ENCODE measurements around the gene ENOX1. TPM values are rescaled to one million over a fixed set of nuclear protein-coding genes. Genes with fewer than 3 reads are reported as not detected.

Gene ENOX1
- total RNA-seq, 1 experiment from 2014 or later, result 1.5 TPM

DNA sequence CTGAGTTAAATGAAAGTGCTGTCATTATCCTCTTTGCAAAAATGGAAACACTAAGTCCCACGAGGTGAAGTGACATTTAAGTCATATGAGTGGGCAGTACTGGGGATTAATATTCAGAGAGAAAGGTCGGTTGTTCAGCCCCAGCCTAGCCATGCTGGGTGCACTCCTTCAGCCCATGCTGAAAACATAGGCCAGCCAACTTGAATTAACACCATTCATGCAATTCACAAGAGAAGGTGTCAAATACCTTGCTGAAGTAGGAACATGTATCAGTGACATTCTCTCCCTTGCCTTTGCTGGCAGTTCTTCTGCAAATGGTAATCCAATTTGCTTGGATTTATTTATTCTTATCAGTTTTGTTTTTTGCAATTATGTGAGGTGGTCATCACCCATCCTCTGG is 507.1 kb downstream of the ENOX1 start:
- BruUV-seq (replicated peaks), result no TSS peak
- no peak overlapping the region for H3K27ac Mint-ChIP-seq (ENCODE audit: unreplicated experiment)
- no peaks in the 10 kb centered on the region for H3K9me3 Mint-ChIP-seq (ENCODE audit: low read depth, unreplicated experiment)
- no peak for TF ChIP-seq CTCF (IDR thresholded peaks at IDR 0.05; ENCODE audit: unreplicated experiment)
- H3K36me3 Mint-ChIP-seq (ENCODE audit: insufficient read depth, unreplicated experiment), result no peaks in the 10 kb centered on the region
- no peaks in the 10 kb centered on the region for H3K27me3 Mint-ChIP-seq (ENCODE audit: unreplicated experiment)
- intact Hi-C loops (cut with micrococcal nuclease; ENCODE audit: unreplicated experiment), result no loop called here
- no peaks in the 10 kb centered on the region for H3K4me1 Mint-ChIP-seq (ENCODE audit: low read depth, unreplicated experiment)
- H3K4me3 Mint-ChIP-seq (ENCODE audit: low read depth, unreplicated experiment), result no peak overlapping the region
- CTCF ChIA-PET, result no interaction called here
- no peak for DNase-seq

DNA sequence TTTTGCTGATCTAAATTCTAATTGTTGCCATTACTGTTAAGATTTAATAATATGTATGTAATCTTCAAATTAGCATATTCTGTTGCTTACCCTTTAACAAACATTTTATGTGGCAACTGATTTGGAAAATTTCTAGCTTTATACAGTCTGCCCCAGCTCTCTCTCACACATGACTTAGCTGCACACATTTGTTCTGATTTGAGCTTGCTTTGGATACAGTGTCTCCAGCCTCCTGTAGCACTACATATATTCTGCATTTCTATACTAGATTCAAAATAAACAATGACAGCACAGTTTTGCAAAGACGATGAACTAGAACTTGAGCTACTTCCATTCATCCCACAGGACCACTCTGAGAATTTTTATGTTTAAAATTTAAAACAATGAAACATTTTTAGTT is 508.6 kb downstream of the ENOX1 start:
- H3K27me3 Mint-ChIP-seq (ENCODE audit: unreplicated experiment), result no peaks in the 10 kb centered on the region
- no peaks in the 10 kb centered on the region for H3K9me3 Mint-ChIP-seq (ENCODE audit: low read depth, unreplicated experiment)
- intact Hi-C loops (cut with micrococcal nuclease; ENCODE audit: unreplicated experiment), result no loop called here
- no peak for DNase-seq
- no peak for TF ChIP-seq CTCF (IDR thresholded peaks at IDR 0.05; ENCODE audit: unreplicated experiment)
- H3K4me3 Mint-ChIP-seq (ENCODE audit: low read depth, unreplicated experiment), result no peak overlapping the region
- no peak overlapping the region for H3K27ac Mint-ChIP-seq (ENCODE audit: unreplicated experiment)
- no TSS peak for BruUV-seq (replicated peaks)
- no peaks in the 10 kb centered on the region for H3K4me1 Mint-ChIP-seq (ENCODE audit: low read depth, unreplicated experiment)
- no peaks in the 10 kb centered on the region for H3K36me3 Mint-ChIP-seq (ENCODE audit: insufficient read depth, unreplicated experiment)
- CTCF ChIA-PET, result no interaction called here

DNA sequence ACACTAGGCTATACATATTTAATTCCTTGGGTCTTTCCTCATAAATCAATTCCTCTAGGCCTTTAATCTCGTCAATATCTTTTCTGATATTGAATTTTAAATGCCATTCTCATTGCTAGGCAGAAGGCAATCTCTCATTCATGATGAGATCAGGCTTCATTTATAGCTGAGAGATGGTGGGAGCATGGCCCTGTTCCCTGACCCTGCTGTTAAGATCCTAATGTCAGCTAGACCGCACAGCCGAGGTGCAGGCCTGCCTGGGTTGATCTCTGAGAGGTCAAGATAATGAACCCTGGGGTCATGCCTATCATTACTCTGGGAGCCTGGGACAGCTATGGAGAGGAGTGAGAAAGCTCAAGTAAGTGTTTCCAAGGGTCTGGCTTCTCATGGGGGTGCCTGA is 509.6 kb downstream of the ENOX1 start:
- Mint-ChIP-seq H3K36me3 (ENCODE audit: insufficient read depth, unreplicated experiment) (no peaks in the 10 kb centered on the region), H3K4me1 (ENCODE audit: low read depth, unreplicated experiment) (no peaks in the 10 kb centered on the region), H3K9me3 (ENCODE audit: low read depth, unreplicated experiment) (no peaks in the 10 kb centered on the region), H3K27ac (ENCODE audit: unreplicated experiment) (no peak overlapping the region), H3K4me3 (ENCODE audit: low read depth, unreplicated experiment) (no peak overlapping the region), H3K27me3 (ENCODE audit: unreplicated experiment) (no peaks in the 10 kb centered on the region)
- BruUV-seq (replicated peaks), result no TSS peak
- no peak for DNase-seq
- intact Hi-C loops (cut with micrococcal nuclease; ENCODE audit: unreplicated experiment), result no loop called here
- no peak for TF ChIP-seq CTCF (IDR thresholded peaks at IDR 0.05; ENCODE audit: unreplicated experiment)
- CTCF ChIA-PET, result interaction anchor here (0.5 kb wide), 1 partner anchor 164 kb away, joined by 4 read pairs; no protein-coding TSS in a partner anchor

DNA sequence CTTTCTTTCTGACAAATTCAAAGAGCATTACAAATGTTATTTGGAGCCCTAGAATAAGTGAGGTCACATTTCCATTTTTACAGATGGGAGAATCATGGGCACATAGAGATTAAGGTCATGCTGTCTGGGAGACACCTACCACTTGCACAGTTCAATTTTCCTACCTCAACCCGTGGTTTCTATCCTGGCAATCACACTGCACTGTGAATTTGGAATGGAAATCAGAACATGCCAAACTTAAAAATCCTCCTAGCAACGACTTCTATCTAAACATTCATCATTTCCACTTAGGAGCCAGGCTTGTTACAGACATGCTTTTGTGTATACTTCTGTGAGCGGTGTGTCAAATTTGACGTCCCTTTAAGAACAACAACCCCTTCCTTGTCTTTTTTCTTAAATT is 511.9 kb downstream of the ENOX1 start:
- no peak for TF ChIP-seq CTCF (IDR thresholded peaks at IDR 0.05; ENCODE audit: unreplicated experiment)
- H3K36me3 Mint-ChIP-seq (ENCODE audit: insufficient read depth, unreplicated experiment), result no peaks in the 10 kb centered on the region
- H3K27me3 Mint-ChIP-seq (ENCODE audit: unreplicated experiment), result no peaks in the 10 kb centered on the region
- no peak overlapping the region for H3K4me3 Mint-ChIP-seq (ENCODE audit: low read depth, unreplicated experiment)
- H3K27ac Mint-ChIP-seq (ENCODE audit: unreplicated experiment), result no peak overlapping the region
- no peaks in the 10 kb centered on the region for H3K4me1 Mint-ChIP-seq (ENCODE audit: low read depth, unreplicated experiment)
- H3K9me3 Mint-ChIP-seq (ENCODE audit: low read depth, unreplicated experiment), result no peaks in the 10 kb centered on the region
- CTCF ChIA-PET, result no interaction called here
- DNase-seq, result no peak
- BruUV-seq (replicated peaks), result no TSS peak
- intact Hi-C loops (cut with micrococcal nuclease; ENCODE audit: unreplicated experiment), result no loop called here

- no peak for TF ChIP-seq CTCF (IDR thresholded peaks at IDR 0.05; ENCODE audit: unreplicated experiment)
- DNase-seq, result no peak
These were observed 513.4 kb downstream of the ENOX1 start for GRCh38 chr13:43273362-43273761.

More at GRCh38 chr13:43273362-43273761, 513.4 kb downstream of the ENOX1 start:
- H3K4me1 Mint-ChIP-seq (ENCODE audit: low read depth, unreplicated experiment), result peaks cover 12% of the 10 kb centered on the region
- H3K27ac Mint-ChIP-seq (ENCODE audit: unreplicated experiment), result no peak overlapping the region
- H3K4me3 Mint-ChIP-seq (ENCODE audit: low read depth, unreplicated experiment), result no peak overlapping the region
- no TSS peak for BruUV-seq (replicated peaks)
- intact Hi-C loops (cut with micrococcal nuclease; ENCODE audit: unreplicated experiment), result no loop called here
- no peaks in the 10 kb centered on the region for H3K27me3 Mint-ChIP-seq (ENCODE audit: unreplicated experiment)
- no peaks in the 10 kb centered on the region for H3K9me3 Mint-ChIP-seq (ENCODE audit: low read depth, unreplicated experiment)
- CTCF ChIA-PET, result no interaction called here
- H3K36me3 Mint-ChIP-seq (ENCODE audit: insufficient read depth, unreplicated experiment), result no peaks in the 10 kb centered on the region
